Right lobe of liver (tissue), 4 donors: ENCODE measurements around the gene WDR1.

Source experiments
- POLR2A ChIP-seq: fragments of 450-650 bp; IDR thresholded peaks from one replicate; pipeline ENCODE4 v1.6.1; 2017; ENCODE audit warnings: antibody characterized with exemption, mild to moderate bottlenecking
- TF ChIP-seq, protein P1 (sequence below), 4 donors: fragments of 200-600 bp in 3 of 4; fragments of 450-650 bp in 1 of 4; IDR thresholded peaks; one replicate each; pipeline versions ENCODE4 v1.5.1 to v1.8.0; 2016 to 2022; ENCODE audit warnings: antibody characterized with exemption in 4 of 4, mild to moderate bottlenecking in 2 of 4
- donor health status: DM: no; HTN: no; CAD: no.
- donor health status: DM: no; HTN: no; CAD: no.
- donor health status: DM: no; HTN: yes; CAD: no.

DNA sequence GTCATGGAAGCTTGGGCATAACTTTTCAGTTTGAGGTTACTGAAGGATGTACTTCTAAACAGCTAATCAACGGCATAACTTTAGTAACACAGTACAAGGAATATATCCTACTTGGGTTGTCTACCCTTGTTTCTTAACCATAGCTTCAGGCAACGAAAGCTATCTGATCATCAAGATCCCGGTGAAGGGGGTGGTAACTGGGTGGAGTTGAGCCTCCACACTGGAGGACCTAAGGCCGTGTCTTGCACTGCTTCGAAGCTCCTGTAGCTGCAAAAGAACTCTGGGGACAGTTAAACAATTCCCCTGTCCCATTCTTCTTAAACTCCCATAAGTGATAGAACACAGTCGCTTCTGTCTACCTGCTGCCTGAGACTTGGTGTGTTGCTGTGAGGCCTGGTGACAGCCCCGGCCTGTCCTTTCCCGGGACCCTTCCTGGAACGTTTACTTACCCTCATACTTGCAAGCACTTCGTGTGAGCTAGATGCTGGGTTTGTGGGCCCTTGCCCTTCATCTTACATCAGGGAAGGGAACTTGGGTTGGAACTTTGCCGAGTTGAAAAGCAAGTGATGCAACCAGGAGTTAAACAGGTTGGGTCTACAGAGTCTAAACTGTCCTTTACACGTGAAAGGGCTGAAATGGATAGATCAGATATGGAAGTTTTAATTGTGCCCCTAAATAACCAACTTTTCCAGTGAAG, 5.8 kb upstream of the WDR1 start:
- TF ChIP-seq, protein P1, sequence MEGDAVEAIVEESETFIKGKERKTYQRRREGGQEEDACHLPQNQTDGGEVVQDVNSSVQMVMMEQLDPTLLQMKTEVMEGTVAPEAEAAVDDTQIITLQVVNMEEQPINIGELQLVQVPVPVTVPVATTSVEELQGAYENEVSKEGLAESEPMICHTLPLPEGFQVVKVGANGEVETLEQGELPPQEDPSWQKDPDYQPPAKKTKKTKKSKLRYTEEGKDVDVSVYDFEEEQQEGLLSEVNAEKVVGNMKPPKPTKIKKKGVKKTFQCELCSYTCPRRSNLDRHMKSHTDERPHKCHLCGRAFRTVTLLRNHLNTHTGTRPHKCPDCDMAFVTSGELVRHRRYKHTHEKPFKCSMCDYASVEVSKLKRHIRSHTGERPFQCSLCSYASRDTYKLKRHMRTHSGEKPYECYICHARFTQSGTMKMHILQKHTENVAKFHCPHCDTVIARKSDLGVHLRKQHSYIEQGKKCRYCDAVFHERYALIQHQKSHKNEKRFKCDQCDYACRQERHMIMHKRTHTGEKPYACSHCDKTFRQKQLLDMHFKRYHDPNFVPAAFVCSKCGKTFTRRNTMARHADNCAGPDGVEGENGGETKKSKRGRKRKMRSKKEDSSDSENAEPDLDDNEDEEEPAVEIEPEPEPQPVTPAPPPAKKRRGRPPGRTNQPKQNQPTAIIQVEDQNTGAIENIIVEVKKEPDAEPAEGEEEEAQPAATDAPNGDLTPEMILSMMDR (IDR thresholded peaks at IDR 0.05): no peak
- no peak for TF ChIP-seq POLR2A
